IPS-18c (cell line): ENCODE results near the gene ATP6AP1.
"Not testable (repeated sequence)": the region's sequence is repeated elsewhere in the genome, so short reads cannot be mapped to it uniquely, and the experiment has no call there.

Source experiments
- H3K4me3 ChIP-seq: 2 replicates; pipeline ENCODE4 v1.7.0; 2013; ENCODE audit warnings: low read depth, mild to moderate bottlenecking, low read length, moderate library complexity; ENCODE audit not compliant: insufficient read depth
- H3K9me3 ChIP-seq: one replicate; pipeline ENCODE4 v1.6.1; 2013; ENCODE audit warnings: mild to moderate bottlenecking, low read length, moderate library complexity; ENCODE audit not compliant: control insufficient read depth, insufficient read depth

Gene ATP6AP1, protein sequence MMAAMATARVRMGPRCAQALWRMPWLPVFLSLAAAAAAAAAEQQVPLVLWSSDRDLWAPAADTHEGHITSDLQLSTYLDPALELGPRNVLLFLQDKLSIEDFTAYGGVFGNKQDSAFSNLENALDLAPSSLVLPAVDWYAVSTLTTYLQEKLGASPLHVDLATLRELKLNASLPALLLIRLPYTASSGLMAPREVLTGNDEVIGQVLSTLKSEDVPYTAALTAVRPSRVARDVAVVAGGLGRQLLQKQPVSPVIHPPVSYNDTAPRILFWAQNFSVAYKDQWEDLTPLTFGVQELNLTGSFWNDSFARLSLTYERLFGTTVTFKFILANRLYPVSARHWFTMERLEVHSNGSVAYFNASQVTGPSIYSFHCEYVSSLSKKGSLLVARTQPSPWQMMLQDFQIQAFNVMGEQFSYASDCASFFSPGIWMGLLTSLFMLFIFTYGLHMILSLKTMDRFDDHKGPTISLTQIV

DNA sequence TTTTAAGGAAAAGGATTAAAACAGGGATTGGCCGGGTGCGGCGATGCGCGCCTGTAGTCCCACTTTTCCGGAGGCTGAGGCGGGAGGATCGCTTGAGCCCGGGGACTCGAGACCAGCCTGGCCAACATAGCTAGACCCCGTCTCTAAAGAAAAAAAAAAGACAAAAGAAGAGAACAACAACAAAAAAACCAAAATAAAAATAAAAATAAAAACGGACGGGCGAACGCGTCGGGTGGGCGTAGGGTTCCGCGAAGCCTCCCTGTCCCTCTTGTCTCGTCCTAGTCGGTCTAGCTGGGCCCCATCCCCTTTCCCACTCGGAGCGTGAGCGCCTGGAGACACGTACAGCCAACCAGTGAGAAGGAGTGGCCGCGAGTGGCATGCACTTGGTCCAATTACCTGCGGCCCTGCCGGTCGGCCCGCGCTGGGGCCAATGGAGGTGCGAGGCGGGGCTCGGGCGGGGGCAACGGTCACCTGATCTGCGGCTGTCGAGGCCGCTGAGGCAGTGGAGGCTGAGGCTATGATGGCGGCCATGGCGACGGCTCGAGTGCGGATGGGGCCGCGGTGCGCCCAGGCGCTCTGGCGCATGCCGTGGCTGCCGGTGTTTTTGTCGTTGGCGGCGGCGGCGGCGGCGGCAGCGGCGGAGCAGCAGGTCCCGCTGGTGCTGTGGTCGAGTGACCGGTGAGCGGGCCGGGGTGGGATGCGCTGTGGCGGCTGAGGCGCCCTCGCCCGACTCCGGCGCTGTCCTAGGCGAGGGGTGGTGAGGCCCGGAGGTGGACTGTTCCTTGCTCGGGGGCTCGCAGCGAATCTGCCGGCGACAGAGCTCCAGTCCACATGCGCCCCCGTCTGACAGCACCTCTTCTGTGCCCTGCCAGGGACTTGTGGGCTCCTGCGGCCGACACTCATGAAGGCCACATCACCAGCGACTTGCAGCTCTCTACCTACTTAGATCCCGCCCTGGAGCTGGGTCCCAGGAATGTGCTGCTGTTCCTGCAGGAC, at the start of gene ATP6AP1:
Gene ATP6AP1, plus strand, starts transcription at position 502 of the 996 bp plus-strand sequence. Its CDS starts 16 bp downstream, at position 518.
- Histone ChIP-seq H3K9me3 (peaks cover 6% of the 10 kb centered on the region), H3K4me3 (peak within 1 kb of the TSS; percentile 65)

DNA sequence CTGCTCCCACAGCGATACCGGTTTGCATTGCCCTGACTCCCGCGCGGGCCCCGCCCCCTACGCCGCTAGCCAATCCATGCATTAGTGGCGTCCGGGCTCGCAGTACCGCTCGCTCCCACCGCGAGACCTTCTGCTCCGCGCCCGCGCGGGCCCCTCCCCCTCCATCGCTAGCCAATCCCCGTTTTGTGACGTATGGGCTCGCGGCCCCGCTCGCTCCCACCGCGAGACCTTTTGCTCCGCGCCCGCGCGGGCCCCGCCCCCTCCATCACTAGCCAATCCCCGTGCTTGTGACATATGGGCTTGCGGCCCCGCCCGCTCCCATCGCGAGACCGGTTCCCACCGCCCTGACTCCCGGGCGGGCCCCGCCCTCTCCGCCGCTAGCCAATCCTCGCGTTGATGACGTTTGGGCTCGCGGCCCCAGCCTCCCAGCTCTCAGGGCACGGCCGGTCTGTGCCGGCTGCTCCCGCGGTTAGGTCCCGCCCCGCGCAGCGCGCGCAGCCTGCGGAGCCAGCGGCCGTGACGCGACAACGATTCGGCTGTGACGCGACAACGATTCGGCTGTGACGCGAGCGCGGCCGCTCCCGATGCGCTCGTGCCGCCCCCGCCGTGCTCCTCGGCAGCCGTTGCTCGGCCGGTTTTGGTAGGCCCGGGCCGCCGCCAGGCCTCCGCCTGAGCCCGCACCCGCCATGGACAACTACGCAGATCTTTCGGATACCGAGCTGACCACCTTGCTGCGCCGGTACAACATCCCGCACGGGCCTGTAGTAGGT, 49.5 kb upstream of the ATP6AP1 start, which contains the start of gene EMD:
Gene EMD, plus strand, starts transcription at position 497 of the 770 bp plus-strand sequence. Its CDS starts 190 bp downstream, at position 687.
- Histone ChIP-seq H3K4me3 (peak within 1 kb of the TSS; percentile 69), H3K9me3 (peaks cover 6% of the 10 kb centered on the region)

DNA sequence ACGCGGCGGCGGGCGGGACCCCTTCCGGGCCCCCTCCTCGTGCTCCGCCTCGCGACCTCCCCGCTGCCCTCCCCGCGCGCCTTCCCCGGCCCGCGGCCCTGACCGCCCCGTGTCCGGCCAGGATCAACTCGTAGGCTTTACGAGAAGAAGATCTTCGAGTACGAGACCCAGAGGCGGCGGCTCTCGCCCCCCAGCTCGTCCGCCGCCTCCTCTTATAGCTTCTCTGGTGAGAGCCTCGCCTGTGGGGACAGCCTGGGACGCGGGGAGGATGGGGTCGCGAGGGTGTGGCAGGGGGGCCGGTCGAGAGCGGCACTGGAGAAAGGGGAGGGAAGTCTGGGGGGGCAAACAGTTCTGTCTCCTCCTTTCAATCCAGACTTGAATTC, 48.9 kb upstream of the ATP6AP1 start:
- H3K4me3 ChIP-seq = peak overlapping the region; percentile 69
- peaks cover 4% of the 10 kb centered on the region for H3K9me3 ChIP-seq

DNA sequence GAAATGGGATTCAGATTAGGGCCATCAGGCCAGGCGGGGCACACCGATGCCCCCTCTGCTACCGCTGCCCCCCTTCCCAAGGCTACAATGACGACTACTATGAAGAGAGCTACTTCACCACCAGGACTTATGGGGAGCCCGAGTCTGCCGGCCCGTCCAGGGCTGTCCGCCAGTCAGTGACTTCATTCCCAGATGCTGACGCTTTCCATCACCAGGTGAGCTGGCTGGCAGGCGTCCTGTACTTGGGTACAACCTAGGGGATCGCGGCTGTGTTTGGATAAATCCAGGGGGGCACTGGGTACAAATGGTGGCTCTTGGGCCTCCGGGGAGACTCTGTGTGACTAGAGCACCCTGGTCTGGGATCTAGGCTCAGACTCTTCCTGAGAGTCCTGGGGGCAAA, 48.3 kb upstream of the ATP6AP1 start:
- H3K9me3 ChIP-seq = peaks cover 4% of the 10 kb centered on the region
- H3K4me3 ChIP-seq = peak overlapping the region; percentile 69

DNA sequence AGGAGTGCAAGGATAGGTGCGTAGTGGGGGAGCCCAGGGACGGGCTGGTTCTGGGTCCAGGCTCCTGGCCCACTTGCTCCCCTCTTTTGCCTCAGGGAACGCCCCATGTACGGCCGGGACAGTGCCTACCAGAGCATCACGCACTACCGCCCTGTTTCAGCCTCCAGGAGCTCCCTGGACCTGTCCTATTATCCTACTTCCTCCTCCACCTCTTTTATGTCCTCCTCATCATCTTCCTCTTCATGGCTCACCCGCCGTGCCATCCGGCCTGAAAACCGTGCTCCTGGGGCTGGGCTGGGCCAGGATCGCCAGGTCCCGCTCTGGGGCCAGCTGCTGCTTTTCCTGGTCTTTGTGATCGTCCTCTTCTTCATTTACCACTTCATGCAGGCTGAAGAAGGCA, 47.7 kb upstream of the ATP6AP1 start:
- peaks cover 4% of the 10 kb centered on the region for H3K9me3 ChIP-seq
- H3K4me3 ChIP-seq = peak overlapping the region; percentile 69

DNA sequence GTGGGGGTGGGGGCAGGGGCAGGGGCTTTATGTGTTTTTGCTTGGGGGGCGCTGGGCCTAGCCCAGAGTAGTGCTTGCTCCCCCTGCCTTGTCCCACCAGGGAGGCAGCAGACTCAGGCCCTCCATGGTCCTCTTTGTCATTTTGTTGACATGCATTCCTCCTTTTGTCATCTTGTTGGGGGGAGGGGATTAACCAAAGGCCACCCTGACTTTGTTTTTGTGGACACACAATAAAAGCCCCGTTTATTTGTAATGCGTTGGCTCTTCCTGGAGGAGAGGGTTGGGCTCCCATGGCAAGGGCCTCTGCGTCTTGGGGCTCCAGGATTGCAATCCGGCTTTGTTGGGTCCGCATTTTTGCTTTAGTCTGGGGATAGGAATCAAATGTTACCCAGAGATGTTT, 47.2 kb upstream of the ATP6AP1 start:
- Histone ChIP-seq H3K4me3 (0 out of 2 replicates have a peak overlapping the region, but pooled peaks have one; percentile 11), H3K9me3 (peaks cover 4% of the 10 kb centered on the region)

DNA sequence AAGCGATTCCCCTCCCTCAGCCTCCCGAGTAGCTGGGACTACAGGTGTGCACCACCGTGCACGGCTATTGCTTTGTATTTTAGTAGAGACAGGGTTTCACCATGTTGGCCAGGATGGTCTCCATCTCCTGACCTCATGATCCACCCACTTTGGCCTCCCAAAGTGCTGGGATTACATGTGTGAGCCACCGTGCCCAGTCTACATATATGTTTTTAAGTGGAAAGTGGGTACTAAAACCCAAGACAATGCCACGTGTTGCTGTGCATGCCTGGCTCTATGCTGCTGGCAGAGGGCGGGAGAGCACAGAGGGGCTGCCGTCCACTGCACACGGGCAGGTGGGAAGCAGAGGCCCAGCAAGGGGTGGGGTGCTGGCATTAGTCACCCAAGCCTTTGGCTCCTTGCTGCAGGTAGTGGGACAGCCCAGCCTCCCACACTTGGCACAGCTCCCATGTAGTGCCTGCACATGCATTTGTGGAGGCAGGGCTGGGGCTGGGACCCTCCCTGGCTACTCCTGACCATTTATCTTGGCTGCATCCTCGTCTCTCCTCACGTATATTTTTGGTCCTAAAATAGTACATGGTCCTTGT, 45.9 kb upstream of the ATP6AP1 start:
- Histone ChIP-seq H3K4me3 (no peak overlapping the region), H3K9me3 (peaks cover 4% of the 10 kb centered on the region)

DNA sequence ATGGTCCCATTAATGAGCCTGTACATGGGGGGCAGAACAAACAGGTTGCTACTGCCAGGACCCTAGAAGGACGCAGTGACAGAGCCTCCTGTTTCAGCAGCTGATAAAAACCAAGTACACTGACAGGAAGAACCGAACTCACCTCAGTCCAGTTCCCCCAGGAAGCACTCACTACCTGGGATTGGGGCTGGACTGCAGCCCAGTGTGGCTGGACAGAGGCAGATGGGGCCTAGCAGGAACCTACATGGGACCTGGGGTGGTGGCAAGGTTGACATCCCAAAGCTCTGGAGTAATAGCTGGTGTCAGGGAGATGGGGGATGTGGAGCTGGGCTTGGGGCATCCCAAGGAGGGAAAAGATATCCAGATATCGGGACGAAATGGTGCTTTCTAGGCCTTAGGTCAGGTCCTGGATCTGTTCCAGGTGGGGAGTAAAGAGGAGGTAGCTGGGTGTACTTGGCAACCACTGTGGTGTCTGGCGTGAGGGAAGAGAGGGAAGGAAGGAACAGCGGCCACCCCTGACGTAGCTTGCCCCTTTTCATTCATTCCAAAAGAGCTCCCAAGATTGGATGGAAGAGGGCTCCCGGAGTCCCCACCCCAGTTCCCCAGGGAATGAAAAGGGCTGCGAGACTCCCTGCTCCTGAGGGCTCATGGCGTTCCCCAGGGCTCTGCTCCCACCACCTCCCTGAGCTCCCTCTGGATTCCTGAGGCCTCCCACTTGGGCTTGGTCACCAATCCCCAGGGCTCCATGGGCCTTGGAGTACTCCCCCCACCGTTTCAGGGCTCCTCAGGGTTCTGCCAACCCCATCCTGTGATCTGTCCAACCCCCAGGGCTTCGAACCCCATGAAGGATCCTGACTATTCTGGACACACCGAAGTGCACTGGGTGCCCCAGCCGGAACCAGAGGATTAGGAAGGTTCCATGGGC, 44.9 kb upstream of the ATP6AP1 start:
- no peaks in the 10 kb centered on the region for H3K9me3 ChIP-seq
- no peak overlapping the region for H3K4me3 ChIP-seq

DNA sequence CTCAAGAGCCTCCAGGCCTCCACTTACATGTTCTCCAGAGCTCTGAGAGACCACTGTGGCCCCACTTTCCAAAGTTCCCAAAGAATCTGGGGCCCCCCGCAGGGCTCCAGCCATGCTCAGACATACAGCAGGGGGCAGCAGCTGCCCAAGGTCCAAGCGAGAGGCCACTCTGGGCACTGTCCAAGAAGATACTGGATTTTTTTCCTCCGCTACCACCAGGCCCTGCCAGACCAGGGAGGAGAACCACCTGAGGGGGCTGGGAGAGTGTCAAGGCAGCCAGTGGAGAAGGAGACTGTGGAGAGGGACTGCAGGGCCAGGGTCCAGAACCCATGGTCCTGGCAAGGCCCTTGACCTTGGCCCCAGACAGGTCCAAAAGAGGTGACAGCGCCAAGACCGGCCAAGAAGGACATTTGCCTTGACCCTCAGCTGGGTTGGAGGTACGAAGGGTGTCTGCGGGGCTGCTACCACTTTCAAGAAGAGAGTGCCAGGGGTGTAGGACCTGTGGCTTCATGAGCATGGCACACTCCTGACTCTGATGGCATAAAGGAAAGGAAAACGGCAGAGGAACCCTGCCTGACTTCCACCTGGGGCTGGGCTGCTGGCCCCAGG, 44.1 kb upstream of the ATP6AP1 start:
- H3K9me3 ChIP-seq = no peaks in the 10 kb centered on the region
- no peak overlapping the region for H3K4me3 ChIP-seq

DNA sequence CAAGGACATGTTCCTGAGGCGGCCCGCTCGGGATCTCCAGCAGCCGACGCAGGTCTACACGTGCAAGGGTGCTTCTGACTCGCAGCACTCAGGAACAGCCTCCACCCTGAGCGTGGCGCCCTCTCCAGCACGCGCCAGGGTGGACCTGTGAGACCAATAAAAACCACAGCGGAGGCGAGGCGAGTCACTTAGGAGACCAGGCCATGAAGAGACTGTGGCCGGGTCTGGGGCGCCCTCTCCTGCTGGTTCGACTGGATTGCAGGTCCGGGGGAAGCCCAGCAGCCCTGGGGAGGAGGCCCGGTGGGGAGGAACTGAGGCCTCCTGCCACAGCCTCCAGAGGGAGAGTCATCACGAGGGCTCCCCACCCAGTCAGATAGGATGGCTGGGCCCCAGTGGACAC, 40.4 kb upstream of the ATP6AP1 start:
- H3K4me3 ChIP-seq, H3K9me3 ChIP-seq: not testable (repeated sequence)

DNA sequence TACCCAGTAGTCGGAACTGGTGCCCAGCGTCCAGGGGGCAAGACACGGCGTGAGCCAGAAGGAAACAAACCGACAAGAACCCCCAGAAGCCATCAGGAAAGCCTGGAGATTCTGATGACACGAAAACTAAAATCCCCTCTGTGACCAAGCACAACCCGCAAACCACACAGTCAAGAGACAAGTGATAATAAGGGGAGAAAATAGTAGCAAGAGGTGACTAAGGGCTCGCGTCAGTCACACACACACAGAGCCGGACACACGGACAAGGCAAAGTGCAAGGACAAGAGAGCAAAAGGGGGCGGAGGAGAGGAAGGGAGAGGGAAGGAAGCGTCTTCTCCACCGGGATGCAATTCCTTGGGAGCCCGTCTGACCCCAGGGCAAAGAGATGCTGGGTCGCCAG, 39.8 kb upstream of the ATP6AP1 start:
- H3K9me3 ChIP-seq, H3K4me3 ChIP-seq: not testable (repeated sequence)

DNA sequence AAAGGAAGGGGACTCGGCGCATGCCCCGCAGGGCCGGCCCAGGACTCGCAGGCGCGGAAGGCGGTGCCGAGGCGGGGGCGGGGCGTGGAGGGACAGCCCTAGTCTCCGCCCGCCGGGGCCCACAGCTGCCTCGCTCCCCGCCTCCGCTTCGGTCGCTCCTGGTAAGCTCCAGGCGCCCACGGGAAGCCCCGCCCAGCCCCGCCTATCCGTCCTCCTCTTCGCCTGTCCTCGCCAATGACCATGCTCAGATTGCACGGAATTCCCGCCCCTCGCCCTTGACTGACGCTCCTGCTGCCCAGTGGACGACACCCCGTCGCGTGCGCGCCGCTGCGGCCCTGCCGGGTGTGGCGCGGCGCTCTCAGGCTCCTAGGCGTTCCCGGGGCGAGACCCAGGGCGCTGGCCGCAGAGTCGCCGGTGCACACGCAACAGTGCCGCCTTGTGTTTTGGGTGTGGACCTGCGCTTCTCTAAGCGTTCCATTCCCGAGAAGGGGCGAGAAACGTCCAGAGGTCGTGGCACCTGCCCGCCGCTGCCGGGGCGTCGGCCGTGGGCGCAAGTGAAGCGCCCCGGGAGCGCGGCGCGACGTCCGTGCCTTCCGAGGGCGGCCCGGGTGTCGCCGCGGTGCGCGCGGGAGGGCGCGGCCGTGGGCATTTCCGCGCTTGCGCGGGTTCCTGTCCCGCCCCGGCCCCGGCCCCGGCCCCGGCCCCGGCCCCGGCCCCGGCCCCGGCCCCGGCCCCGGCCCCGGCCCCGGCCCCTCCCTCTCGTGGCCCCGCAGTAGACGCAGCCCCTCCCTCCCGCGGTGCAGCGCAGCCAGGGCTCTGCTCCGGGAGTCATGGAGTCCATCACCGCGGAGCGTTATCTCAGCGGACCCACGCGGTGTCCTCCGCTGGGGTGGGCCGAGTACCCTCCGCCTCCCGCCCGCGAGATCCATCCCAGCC, 38.4 kb upstream of the ATP6AP1 start:
- H3K4me3 ChIP-seq, H3K9me3 ChIP-seq: not testable (repeated sequence)

DNA sequence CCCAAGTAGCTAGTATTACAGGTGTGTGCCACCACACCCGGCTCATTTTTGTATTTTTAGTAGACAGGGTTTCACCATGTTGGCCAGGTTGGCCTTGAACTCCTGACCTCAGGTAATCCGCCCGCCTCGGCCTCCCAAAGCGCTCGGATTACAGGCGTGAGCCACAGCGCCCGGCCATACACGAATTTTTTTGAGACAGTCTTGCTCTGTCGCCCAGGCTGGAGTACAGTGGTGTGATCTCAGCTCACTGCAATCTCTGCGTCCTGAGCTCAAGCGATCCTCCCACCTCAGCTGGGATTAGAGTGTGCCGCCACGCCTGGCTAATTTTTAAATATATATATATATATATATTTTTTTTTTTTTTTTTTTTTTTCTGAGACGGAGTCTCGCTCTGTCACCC, 32.1 kb upstream of the ATP6AP1 start:
- H3K4me3 ChIP-seq, H3K9me3 ChIP-seq: not testable (repeated sequence)

DNA sequence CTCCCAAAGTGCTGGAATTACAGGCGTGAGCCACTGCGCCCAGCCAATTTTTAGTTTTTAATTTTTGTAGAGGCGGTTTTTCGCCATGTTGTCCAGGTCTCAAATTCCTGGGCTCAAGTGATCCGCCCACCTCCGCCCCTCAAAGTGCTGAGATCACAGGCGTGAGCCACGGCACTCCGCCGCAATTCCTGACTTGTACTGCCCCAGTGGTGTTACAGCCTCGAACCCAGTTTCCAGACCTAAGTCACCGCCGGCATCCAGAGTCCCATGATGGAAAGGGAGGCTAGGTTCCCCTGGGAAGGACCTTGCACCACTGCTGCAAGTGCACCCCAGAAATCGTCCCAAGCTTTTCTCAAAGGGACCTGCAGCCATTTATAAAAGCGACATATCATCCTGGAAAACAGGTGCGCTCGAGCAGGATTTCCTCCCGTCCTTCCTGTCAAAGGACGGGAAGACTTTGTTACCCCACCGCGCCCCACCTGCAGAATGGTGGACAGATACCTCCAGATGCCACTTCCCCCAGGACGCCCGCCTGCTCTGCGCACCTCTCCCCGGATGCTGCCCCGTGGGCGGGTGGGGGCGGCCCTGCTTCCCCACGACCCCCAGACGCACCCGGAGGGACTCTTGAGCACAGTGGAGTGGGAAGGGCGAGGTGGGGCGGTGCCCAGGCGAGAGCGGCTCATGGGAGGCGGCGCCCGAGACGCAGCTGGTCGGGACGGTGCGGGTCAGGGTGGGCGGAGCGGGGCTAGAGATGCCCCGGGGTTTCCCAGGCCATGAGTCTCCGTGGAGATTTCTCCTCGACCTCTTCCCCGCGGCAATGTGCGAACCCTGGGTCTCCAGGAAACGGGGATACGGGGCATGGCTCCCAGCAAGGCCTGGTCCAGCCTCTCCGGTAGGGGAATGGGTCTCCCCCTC, 31.2 kb upstream of the ATP6AP1 start:
- peaks cover 8% of the 10 kb centered on the region for H3K9me3 ChIP-seq
- peak overlapping the region; percentile 60 for H3K4me3 ChIP-seq
